Activated CD8-positive, alpha-beta memory T cell treated with anti-CD3 and anti-CD28 coated beads for 24 hours (primary cell): ENCODE measurements around the gene SMC1B.
A peak's percentile ranks its signal among the peaks of the same experiment; 100 is the strongest.
"Not testable (repeated sequence)": the region's sequence is repeated elsewhere in the genome, so short reads cannot be mapped to it uniquely, and the experiment has no call there.

Experiments used
- DNase-seq: peaks from one replicate; pipeline ENCODE4 v3.0.0-alpha.2; 2020

The SMC1B gene

DNA sequence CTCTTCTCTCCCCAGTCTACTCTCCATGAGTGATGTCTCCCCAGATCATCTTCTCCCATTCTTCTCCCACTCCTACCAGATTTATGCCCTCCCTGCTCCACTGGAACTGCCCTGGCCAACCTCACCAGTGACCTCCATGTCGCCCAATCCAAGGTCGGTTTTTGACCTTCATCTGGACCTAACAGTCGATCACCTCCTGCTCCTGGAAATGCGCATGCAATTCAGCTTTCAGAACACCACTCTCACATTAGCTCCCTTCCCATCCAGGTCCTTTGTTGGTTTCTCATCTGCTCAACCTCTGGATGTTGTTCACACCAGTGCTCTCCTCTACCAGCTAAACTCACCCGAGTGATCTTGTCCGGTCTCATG lies 5.4 kb upstream of the SMC1B start:
- DNase-seq, result no peak

- peak; percentile 44 for DNase-seq
These were observed 4.8 kb upstream of the SMC1B start for GRCh38 chr22:45418056-45418769.

DNA sequence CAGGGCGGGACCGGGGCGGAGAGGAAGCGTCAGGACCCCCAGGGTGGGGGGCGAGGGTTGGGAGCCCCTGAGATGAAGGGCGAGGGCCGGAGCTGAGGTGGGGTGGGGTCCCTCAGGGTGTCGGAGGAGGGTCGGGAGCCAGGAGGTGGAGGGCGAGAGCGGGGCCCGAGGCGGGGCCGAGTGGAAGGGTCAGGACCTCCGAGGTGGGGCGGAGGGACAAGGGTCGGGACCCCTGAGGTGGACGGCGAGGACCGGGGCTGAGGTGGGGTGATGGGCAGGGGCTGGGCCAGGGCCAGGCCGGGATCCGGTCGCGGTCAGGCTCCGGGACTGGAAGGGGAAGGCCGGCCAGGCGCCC lies 409 bp downstream of the SMC1B start:
- no peak for DNase-seq

- no peak for DNase-seq
These were observed 5.6 kb downstream of the SMC1B start for GRCh38 chr22:45407793-45408192.

- no peak for DNase-seq
These were observed 10.9 kb downstream of the SMC1B start for GRCh38 chr22:45402466-45402985.

GRCh38 chr22:45399712-45400445 lies 13.5 kb downstream of the SMC1B start:
- no peak for DNase-seq

- DNase-seq, result no peak
These were observed 15.2 kb downstream of the SMC1B start for GRCh38 chr22:45398214-45398613.

DNA sequence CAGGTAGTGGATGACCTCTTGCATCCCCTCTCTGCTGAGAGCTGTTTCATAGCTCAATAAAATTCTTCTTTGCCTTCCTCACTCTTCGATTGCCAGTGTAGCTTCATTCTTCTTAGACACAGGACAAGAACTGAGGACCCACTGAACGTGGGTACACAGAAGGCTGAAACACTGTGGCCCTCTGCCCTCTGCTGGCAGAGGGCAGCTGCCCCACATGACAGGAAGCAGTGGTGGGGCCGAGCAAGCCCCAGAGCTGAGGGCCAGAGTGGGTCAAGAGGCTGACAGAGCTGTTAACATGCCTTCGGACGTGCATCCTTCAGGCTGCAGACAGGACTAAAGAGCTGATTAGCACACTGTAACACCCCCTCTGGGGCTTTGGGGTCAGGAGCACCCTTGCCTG lies 15.6 kb downstream of the SMC1B start:
- DNase-seq, result no peak

DNA sequence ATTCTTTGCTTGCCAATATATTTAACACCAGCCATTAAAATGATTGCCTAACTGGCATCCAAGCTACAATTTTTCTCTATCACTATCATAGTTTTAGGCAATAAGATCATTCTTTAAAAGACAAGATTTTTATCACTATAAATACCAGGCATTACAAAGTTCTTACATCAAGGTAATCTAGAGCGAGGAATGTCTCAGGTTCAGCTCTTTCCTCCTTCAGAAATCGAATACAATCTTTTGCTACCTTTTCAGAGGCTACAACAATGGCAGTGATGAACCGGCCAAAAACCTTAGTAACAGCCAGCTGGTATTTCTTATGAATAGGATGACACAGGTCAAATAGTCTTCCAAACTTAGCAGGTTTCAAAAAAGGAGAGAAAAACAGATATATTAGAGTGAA lies 23.9 kb downstream of the SMC1B start:
- DNase-seq, result no peak

DNA sequence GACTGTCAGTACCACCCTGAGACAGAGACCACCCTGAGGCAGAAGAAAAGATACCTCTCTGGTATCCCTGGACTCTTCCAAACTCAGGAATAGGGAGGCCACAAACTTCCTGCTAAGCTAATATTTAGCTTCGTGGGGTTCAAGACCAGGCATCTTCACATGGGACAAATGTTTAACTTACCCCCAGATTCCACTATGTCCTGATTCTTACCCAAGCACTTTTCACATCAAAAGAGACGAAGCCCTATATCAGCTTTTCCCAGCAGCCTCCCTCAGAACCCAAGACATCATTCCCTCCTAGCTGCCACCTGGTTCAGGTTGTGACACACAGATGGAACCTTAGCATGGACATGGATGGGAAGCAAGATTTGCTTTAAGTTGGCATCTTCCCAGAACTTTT lies 32.1 kb downstream of the SMC1B start:
- DNase-seq, result no peak

DNA sequence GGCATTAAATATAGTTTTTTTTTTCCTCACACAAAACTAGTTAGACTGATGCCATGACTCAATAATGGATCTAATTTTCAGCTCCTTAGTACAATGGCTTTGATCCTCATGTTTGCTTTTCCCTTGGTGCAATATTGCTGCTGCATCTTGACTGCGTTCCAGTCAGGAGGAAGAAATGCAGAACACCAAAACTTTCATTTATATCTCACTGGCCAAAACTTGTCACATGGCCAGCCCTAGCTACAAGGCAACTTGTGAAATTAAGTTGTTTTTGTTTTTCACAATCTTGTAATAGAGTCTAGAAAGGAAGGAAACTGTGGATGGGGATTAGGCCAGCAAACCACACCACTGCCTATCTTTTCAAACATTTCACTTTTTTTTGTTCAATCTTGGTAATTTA lies 36.7 kb downstream of the SMC1B start:
- DNase-seq, result no peak

GRCh38 chr22:45376009-45376408 lies 37.4 kb downstream of the SMC1B start:
- no peak for DNase-seq

- not testable (repeated sequence) for DNase-seq
These were observed 39.8 kb downstream of the SMC1B start for GRCh38 chr22:45373592-45373991.

- no peak for DNase-seq
These were observed 46.7 kb downstream of the SMC1B start for GRCh38 chr22:45366713-45367112.

GRCh38 chr22:45359627-45360026 lies 53.8 kb downstream of the SMC1B start:
- no peak for DNase-seq

- DNase-seq, result no peak
These were observed 55.3 kb downstream of the SMC1B start for GRCh38 chr22:45358127-45358526.

DNA sequence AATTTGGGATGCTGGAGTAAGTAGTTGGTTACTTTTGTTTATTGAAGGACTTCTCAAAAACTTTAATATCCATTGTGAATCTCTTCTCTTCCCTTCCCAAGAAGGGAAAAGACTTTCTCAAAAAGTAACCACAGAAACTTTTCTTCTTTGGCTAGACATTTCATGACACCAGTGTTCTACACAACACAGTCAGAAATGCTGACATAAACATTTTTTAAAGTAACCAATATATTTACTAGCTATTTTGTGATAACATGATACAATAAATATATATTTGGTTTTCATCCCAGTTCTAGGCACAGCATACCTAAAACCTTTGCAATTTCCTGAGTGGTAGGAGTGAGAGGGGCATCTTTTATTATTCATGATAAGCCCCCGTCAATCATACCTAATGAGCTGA lies 55.9 kb downstream of the SMC1B start:
- DNase-seq, result no peak

GRCh38 chr22:45353786-45354185 lies 59.6 kb downstream of the SMC1B start:
- DNase-seq, result no peak

- DNase-seq, result not testable (repeated sequence)
These were observed 60.6 kb downstream of the SMC1B start for GRCh38 chr22:45352757-45353156.

DNA sequence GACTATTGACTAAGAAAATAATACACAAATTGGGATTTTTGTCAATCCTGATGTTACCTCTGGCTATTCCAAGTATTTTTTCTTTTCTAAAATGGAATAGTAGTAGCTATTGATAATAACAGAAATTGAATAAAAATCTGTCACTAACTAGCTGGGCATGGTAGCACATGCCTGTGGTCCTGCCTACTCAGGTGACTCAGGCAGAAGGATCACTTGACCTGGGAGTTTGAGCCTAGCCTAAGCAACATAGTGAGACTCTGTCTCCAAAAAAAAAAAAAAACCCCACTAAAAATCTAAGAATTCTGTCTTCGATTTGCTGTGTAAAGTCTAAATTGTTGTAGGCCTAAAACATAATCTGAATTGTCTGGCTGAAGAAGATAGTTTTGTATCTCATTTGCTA lies 61.4 kb downstream of the SMC1B start:
- no peak for DNase-seq

GRCh38 chr22:45349916-45350315 lies 63.5 kb downstream of the SMC1B start:
- DNase-seq, result no peak

GRCh38 chr22:45344334-45344733 lies 69.1 kb downstream of the SMC1B start:
- DNase-seq, result no peak

DNA sequence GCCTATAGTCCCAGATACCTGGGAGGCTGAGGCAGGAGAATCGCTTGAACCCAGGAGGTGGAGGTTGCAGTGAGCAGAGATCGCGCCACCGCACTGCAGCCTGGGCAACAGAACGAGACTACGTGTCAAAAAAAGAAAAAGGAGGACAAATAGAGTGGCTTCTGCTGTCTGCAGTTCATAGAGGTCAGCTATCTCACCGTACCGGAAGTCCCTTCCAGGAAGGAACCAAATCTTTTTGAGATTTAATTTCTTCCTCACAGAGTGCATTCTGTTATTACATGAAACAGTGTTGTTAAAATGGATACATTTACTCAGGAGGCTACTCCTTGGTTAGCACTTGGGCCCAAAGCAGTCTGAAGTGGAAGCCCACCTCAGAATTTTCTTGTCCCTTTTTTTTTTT lies 70.3 kb downstream of the SMC1B start:
- DNase-seq, result no peak

DNA sequence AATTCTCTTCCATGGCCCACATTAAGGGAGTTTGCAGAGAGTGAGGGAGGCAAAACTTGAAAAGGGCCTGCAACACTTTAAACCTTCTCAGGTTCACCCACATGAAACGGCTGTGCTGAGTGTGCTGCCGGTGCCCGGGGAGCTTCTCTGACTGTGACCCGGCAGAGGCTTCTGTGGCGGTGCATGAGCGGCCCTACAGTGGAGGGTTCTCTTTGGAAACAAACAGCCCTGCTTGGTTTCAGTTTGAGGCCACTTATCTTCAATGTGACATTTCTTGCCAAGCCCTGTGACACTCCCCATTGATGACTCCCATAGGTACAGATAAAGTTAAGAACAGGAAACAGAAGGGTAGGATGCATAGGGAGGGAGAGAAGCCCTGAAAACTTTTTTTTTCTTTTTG lies 71.9 kb downstream of the SMC1B start:
- DNase-seq, result no peak

DNA sequence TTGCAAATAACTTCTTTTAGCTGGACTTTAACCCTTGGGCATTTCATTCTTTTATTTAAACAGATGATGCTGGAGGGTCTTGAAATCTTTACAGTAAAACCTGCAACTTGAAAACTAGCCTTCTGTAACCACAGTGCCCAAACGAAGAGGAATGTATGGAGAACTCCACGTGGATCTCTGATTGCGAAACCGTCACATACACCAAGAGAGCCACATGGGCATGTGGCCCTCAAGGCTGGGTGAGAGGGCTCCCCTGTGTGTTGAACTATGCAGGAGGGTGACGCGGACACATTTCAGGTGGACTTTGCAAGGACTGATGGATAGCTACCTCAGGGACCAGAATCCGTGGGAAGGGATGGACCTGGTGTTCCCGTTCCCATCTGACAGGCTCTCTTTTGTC lies 73.1 kb downstream of the SMC1B start:
- DNase-seq, result no peak
